DMS53 treated with DMSO at 0.1 percent for 48 hours (cell line): ENCODE measurements around the gene PPP1R16B.
"Not testable (repeated sequence)": the region's sequence is repeated elsewhere in the genome, so short reads cannot be mapped to it uniquely, and the experiment has no call there.

Experiments
- DNase-seq: peaks from one replicate; lab custom pipeline; 2025; ENCODE audit not compliant: unreplicated experiment; lab: John Stamatoyannopoulos, UW

Gene PPP1R16B

DNA sequence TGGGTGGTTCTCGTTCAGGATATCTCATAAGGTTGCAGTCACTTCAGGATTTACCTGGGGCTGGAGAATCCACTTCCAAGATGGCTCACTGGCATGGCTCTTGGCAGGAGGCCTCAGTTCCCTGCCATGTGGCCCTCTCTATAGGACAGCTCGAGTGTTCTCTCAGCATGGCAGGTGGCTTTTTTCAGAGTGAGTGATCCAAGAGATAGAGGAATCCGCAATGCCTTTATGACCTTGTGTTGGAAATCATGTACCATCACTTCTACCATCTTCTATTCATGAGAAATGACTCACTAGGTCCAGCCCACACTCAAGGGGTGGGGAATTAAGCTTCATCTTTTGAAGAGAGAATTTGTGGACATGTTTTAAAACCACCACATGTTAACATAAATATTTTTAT lies 37.8 kb downstream of the PPP1R16B start:
- no peak for DNase-seq

DNA sequence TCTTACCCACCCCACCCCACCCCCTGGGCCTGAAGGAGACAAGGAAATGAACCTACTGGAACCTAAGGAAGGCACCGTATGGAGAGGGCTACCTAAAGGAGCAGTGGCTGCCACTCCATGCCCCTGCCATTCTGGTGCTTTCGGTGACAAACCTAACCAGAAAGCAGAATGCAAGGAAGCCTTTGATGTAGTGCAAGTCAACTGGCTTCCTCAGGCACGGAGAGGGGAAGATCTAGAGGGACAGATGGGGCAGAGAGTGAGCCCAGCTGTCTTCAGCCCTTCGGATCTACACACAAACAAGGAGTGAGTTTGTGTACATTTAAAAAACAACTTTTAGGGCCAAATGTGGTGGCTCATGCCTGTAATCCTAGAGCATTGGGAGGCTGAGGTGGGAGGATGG lies 39.5 kb downstream of the PPP1R16B start:
- DNase-seq: no peak

DNA sequence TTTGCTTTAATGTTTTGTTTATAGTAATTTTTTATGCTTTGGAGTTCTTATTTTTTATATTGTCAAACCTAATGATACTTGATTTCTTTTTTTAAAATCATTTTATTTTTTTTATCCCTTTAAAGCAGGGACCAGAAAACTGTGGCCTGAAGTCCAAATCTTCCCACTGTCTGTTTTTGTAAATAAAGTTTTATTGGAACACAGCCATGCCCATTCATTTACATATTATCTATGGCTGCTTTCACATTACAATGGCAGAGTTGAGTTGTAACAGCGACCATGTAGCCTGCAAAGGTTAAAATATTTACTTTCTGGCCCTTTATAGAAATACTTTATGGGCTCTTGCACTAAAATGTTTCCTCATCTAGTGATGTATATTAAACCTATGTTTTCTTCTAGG lies 42.3 kb downstream of the PPP1R16B start:
- no peak for DNase-seq

DNA sequence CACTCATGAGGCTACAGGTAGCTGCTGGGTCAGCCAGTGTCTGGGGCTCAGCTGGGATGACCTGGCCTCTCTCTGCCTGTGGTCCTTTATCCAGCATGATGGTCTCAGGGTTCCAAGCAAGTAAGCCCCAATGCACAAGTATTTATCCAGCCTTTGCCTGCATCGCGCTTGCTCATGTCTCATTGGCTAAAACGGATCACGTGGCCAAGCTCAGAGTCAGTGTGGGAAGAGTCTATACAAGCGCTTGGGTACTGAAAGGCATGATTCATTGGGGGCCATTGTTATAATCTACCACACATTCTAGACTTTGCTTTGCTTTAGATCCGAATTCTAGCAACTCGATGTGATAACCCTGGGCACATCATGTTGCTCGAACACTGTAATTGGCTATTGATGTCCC lies 48.3 kb downstream of the PPP1R16B start:
- no peak for DNase-seq

DNA sequence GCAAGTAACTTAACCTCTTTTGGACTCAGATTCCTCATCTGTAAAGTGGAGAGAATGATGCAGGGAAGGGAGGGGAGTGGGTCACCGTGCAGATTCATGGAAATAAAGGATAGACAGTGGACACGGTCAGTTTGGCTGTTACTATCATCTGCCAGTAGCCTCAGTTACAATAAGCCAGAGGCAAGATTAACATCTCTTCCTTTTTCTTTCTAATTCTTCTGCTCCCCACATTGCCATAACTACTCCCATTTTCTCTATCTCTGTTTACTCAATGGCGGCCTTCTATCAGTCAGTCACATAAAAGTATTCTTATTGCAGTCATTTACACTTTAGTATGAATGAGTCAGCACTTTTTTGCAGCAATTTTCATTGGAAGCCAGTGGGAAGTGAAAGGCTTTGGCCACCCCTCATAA lies 49.2 kb downstream of the PPP1R16B start:
- DNase-seq: no peak

DNA sequence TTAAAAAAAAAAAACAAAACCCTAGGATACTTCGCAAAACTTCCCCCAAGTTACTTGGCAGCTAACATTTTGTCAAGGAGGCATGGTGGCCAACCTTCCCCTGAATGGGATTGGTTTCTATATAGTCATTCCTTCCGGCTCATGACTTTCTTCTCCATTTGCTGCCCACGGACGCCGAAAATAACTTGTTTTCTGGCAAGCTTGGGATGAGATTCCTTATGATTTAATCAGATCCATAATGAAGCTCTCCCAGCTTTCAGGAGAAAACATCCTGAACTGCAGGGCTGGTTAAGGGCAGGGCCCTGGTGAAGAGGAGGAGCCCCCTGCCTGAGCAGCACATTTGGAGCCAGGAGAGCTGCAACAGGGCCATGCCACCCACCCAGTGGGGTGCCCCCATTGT lies 49.9 kb downstream of the PPP1R16B start:
- DNase-seq: no peak

DNA sequence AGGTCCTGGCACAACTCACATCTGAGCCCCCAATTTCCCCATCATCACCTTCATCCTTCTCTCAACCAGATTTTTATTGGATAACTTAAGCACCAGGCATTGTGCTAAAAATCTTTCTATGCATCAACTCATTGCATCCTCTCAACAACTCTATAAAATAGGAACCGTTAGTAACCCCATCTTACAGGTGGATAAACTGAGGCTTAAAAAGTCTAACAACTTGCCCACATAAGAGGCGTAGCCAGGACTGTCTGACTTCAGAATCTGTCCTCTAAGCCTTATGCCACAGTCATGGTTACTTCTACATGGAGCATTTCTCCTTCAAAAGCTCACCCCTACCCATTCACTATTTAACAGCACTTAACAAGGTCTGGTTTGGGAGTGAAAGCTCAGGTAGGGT lies 51.1 kb downstream of the PPP1R16B start:
- no peak for DNase-seq

DNA sequence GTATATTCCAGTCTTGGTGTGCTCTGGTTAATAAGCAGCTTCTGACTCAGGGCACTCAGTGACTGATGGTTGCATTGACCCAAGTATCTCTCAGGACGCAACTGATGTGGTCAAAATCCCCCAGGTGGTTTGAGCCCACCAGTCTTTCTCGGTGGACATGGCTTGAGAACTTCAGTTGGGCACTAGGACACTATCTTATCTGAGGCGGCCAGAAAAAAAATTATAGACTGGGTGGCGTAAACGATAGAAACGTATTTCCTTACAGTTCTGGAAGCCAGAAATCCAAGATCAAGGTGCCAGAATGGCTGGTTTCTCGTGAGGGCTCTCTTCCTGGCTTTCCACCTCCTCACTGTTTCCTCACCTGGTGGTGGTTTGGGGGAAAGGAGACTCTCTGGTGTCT lies 52.2 kb downstream of the PPP1R16B start:
- no peak for DNase-seq

DNA sequence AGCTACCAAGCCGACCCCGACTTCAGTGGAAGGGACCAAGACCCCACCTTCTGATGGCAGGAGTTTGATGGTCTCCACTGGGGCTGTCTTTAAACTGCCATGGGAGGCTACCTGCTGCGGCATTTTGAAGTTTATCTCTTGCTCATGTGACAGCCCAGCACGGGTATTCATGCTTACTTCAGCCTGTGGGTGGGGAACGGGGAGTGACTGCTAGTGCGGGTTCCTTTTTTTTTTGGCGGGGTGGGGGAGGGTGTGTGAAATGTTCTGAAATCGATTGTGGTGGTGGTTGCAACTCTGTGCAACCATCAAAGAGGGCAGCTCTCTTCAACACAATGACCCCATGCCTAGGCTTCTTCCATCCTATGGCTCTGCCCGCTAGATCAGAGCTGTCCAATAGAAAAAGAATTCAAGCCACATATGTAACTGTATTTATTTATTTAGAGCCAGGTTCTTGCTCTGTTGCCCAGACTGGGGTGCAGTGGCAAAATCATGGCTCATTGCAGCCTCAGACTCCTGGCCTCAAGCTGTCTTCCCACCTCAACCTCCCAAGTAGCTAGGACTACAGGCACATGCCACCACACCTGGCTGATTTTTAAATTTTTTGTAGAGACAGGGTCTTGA lies 53.7 kb downstream of the PPP1R16B start:
- no peak for DNase-seq

DNA sequence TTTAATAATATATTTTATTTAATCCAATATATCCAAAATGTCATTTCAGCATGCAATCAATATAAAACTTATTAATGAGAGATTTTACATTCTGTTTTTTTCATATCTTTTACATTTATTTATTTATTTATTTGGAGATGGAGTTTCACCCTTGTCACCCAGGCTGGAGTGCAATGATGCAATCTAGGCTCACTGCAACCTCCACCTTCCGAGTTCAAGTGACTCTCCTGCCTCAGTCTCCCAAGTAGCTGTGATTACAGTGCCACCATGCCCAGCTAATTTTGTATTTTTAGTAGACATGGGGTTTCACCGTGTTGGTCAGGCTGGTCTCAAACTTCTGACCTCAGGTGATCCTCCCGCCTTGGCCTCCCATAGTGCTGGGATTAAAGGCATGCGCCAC lies 54.4 kb downstream of the PPP1R16B start:
- not testable (repeated sequence) for DNase-seq

DNA sequence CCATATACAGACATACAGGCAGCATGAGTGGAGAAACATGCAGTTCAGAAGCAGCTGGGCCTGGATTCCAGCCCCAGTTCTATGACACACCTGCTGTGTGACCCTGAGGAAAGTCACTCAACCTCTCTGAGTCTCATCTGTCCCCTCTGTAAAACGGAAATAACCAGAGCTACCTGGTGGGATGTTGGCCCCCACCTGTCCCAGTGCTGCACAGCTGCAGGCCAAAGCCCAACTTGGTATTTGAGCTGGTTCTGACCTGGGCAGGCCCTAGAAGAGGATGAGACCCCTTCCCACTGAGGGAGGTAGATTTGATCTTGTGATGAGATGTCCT lies 55.5 kb downstream of the PPP1R16B start:
- no peak for DNase-seq

DNA sequence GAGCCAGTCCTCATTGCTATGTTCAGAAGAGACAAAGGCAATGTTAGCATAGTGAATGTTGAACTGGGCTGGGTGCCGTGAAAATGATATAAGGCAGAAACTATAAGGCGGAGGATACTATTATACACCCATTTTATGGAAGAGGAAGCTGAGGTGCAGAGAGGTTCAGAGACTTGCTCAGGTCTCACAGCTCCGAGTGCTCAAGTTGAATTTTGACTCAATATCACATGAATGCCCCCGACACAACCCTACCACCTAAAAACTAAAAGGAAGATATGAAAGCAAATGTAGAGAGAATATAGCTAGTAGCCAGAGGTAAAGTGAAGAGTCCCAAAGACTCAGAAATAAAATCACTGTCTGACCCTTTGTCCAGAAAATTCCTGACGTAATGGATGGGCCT lies 56.7 kb downstream of the PPP1R16B start:
- DNase-seq: no peak

DNA sequence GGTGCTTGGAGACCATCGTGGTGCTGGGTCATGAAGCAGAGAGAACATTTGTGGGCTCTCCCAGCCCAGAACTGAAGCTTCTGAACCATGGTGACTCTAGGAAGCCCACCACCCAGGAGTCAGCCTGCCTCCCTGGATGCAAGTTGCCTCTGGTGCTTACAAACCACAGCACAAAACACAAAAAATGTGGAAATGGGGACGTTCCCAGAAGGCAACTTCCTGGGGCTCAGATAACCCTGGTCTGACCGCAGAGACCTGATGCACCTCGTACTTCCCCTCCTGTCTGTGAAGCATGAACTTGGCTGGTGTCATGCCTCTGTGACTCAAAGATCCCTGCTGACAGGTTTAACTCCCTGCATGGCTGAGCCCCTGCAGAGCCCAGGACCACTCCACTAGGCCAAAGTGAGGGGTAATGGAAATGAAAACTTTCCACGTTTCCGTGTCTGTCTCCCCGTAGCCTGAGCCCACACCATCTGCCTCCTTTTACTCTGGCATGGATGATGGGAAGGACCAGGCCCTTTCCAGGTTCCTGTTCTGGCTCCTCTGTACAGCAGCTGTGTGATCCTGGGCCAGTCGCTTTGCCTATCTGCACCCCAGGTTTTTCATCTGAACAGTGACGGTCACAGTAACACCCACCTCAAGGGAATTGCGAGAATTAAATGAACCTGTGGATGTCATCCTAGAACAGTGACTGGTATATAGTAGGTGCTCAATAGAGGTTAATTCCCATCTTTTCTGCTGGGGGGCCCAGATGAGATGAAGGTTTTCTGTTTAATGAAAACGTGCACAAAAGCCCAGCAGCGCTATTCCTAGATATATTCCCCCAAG lies 57.7 kb downstream of the PPP1R16B start:
- DNase-seq: no peak

DNA sequence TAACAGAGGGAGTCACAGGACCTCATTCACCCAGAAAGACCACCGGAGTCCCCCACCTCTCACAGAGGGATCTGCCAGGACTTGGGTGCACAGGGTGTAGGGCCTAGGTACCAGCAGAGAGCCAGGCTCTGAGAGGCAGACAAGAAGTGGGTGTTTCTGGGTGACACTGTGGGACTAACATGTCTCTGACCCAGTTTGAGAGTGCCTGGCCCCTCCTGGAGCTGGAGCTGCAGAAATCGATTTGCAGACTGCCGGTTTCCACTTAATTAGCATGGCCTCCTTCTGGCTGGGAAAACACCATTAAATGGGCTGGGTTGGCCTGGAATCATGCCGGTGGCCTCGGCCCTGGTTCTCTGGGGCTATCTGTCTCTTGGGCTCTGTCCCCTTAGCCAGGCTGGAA lies 59.2 kb downstream of the PPP1R16B start:
- DNase-seq: no peak

DNA sequence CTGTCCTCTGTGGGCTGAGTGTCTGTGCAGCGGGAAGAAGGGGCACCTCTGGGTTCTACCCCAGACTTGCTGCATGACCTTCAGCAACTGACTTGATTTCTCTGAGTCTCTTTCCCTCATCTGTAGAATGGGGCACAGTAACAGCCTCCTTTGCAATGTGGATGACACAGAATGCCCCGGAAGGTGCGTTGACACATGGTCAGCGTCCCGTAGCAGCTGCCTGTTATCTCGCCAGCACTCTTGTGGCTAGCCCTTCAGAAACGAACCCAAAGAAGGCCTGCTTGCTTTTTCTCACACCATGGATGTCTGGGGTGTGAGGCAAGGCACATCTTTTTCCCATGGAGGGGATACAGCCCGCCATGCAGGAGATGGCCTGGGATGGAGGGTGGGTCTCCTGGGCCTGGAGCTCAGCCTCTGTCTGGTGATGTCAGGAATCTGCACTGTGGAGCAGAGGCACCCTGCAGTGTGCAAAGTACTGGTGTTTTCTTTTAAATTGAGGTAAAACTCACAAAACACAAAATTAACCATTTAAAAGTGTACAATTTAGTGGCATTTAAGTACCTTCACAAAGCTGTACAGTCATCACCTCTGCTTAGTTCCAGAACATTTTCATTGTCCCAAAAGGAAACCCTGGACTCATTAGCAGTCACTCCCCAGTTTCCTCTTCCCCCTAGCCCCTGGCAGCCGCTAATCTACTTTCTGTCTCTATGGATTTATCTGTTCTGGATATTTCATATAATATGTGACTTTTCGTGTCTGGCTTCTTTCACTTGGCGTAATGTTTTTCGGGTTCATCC lies 61.0 kb downstream of the PPP1R16B start:
- no peak for DNase-seq

DNA sequence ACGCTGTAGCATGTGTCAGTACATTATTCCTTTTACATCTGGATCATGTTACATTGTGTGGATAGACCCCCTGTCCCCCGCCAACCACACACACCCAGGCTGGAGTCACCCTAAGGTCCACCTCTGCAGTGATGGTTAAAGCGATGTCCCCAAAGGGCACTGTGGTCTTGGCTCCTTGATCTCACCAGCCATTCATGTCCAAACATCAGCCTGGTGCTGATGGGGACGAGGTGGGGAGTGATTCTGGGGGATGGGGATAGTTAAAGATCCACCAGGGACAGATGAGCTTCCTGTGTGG lies 61.5 kb downstream of the PPP1R16B start:
- no peak for DNase-seq

DNA sequence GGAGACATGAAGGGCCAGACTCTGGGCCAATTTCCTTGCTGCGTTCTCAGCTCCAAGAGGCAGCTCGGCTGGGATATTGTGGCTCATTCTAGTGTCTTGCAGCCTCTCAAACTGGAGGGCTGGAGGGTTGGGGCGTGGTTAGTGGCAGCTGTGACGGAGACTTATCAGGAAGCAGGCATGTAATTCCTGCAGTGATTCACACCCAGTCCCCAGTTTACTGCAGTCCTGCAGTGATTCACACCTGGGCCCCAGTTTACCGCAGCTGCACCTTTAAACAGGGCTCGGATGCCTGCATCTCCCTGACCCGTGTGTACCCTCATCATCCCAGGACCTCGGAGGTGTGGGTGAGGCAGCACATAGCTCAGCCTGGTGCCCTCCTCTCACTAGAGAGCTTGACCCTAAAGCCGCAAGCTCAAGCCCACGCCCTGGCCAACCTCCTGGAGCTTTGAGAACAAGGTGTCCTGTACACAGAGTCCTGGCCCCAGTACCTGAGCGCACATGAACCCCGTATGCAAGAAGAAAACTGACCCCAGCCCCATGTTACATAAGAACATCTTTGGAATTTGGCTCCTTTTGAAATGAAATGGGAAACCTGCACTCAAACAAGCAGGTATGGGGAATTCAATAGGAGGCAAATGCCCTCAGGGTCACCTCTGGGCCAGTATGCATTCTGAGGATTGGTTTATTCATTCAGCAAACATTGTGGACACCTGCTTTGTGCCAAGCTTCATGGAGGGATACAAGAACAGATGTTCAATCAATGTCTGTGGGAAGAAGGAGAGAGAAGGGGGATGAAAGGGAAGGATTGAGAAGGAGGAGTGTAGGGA lies 65.4 kb downstream of the PPP1R16B start:
- DNase-seq: no peak

DNA sequence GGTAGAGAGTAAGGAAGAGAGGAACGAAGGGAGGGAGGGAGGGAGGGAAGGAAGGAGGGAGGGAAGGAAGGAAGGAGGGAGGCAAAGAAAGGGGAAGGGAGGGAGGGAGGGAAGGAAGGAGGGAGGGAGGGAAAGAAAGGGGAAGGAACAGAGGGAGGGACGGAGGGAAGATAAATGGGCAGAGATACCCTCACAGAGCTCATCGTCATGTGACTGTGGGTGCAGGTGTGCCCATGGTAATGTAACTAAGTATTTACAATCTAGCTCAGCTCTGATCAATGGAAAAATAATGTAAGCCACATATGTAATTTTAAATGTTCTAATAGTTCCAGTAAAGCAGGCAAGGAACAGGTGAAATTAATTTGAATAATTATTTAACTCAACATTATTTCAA lies 66.1 kb downstream of the PPP1R16B start:
- DNase-seq: no peak

DNA sequence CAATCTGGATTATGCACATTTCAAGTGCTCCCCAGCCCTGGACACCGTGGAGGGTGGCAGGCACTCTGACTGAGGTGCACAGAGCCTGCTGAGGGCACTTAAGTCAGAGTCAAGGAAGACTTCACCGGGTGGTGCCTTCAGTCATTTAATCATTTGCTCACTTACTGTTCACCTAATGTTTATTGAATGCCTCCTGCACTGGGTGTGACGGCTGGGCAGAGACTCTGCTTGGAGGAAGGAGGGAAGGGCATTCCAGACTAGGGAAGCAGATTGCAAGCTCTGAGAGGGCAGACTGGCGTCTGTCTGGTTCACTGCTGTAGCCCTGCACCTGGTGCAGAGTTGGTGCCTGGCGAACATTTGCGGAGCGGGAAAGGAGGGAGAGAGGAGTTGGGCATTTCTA lies 66.5 kb downstream of the PPP1R16B start:
- no peak for DNase-seq

DNA sequence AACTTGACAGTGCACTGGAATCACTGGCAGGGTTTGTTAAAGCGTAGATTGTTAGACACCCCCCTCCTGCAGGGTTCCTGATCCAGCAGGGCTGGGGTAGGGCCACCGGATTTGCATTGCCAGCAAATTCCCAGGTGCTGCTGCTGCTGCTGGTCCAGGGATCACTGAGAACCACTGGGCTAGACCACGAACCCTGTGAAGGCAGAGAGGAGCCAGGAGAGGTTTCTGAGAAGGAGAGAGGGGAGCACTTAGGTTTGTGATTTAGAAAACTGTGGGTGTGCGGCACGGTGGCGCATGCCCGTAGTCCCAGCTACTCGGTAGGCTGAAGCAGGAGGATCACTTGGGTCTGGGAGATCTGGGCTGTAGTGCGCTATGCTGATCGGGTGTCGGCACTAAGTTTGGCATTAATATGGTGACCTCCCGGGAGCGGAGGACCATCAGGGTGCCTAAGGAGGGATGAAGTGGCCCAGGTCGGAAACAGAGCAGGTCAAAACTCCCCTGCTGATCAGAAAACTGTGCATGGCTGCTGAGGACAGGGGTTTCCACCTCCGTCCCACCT lies 67.1 kb downstream of the PPP1R16B start:
- no peak for DNase-seq

DNA sequence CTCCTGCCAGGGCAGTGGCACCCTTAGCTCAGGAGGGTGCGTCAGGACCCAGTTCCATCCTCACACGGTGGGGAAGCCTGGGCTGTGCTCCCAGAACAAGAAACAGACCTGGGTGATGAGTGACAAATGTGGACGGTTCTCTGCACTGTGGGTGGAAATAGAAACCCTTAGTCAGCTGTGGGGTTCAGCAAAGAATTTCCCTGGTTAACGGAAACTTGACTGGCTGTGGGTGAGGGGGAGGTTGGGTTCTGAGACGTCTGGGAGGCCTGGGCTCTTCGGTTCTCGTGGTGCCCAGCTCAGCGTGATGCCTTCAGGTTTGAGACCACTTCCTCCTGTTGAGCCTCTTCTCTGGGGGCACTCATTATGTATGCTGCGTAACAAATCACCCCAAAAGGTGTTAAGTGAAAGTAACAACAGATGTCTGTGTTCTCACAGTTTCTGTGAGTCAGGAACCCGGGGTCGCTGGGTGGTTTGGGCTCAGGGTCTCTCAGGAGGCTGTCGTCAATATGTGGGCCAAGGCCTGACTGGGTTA lies 67.6 kb downstream of the PPP1R16B start:
- DNase-seq: no peak
